Measurements from ENCODE around the gene NUP85. TPM values are rescaled to one million over a fixed set of nuclear protein-coding genes. Genes with fewer than 3 reads are reported as not detected.
A peak's percentile ranks its signal among the peaks of the same experiment; 100 is the strongest.

NUP85 gene
- total RNA-seq, 1 donor from 2014 or later, result 126 TPM

DNA sequence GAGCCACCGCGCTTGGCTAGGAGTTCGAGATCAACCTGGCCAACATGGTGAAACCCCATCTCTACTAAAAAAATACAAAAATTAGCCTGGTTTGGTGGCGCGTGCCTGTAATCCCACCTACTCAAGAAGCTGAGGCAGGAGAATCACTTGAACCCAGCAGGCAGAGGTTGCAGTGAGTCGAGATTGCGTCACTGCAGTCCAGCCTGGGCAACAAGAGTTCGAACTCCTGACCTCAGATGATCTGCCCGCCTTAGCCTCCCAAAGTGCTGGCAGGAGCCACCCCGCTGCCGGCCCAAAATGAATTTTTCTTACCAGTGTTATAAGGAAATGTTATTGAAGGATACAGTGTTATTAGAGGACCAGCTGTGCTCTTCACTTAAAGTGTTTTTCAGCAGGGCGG is 2.3 kb downstream of the NUP85 start:
- H3K4me3 Mint-ChIP-seq, result peak overlapping the region; percentile 85
- TF ChIP-seq, protein P1, sequence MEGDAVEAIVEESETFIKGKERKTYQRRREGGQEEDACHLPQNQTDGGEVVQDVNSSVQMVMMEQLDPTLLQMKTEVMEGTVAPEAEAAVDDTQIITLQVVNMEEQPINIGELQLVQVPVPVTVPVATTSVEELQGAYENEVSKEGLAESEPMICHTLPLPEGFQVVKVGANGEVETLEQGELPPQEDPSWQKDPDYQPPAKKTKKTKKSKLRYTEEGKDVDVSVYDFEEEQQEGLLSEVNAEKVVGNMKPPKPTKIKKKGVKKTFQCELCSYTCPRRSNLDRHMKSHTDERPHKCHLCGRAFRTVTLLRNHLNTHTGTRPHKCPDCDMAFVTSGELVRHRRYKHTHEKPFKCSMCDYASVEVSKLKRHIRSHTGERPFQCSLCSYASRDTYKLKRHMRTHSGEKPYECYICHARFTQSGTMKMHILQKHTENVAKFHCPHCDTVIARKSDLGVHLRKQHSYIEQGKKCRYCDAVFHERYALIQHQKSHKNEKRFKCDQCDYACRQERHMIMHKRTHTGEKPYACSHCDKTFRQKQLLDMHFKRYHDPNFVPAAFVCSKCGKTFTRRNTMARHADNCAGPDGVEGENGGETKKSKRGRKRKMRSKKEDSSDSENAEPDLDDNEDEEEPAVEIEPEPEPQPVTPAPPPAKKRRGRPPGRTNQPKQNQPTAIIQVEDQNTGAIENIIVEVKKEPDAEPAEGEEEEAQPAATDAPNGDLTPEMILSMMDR (conservative IDR thresholded peaks at IDR 0.05), result no peak
- no peaks in the 10 kb centered on the region for H3K9me3 Mint-ChIP-seq
- no peaks in the 10 kb centered on the region for H3K27me3 Mint-ChIP-seq (ENCODE audit: low read depth)
- peaks cover 6% of the 10 kb centered on the region for H3K36me3 Mint-ChIP-seq (ENCODE audit: low read depth)
- no peak for DNase-seq (ENCODE audit: low read depth, low spot score)
- peaks cover 13% of the 10 kb centered on the region for H3K4me1 Mint-ChIP-seq
- no peak overlapping the region for H3K27ac Mint-ChIP-seq (ENCODE audit: unreplicated experiment)

DNA sequence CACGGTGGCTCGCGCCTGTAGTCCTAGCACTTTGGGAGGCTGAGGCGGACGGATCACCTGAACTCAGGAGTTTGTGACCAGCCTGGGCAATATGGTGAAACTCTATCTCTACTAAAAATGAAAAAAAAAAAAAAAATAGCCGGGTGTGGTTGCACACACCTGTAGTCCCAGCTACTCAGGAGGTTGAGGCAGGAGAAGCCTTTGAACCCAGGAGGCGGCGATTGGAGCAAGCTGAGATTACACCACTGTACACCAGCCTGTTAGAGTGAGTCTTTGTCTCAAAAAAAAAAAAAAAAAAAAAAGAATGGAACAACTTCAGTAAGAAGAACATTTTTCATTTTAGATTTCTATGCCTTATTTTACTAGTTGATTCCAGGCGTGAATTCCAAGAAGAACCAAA is 2.7 kb downstream of the NUP85 start:
- Mint-ChIP-seq H3K36me3 (ENCODE audit: low read depth) (peaks cover 6% of the 10 kb centered on the region), H3K27ac (ENCODE audit: unreplicated experiment) (no peak overlapping the region), H3K9me3 (no peaks in the 10 kb centered on the region), H3K27me3 (ENCODE audit: low read depth) (no peaks in the 10 kb centered on the region), H3K4me1 (peaks cover 13% of the 10 kb centered on the region), H3K4me3 (peak overlapping the region; percentile 85)
- DNase-seq (ENCODE audit: low read depth, low spot score), result no peak
- TF ChIP-seq, protein P1 (conservative IDR thresholded peaks at IDR 0.05), result no peak

DNA sequence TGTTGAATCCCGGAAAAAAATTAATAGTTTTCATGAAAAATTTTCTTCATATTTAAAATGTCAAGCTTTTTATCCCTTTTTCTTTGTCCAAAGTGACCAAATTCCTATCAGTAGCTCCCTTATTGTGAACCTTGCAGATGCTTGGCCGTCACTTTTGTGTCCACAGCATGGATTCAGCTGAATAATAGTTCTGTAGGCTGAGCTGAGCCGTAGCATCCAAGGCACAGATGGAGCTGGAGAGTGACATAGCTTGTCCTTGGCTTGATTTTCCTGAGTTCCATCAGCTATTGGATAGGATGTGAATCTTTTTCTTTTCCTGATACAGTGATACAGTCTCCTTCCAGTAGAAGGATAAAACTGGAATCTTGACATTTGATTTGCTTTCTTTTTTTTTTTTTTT is 3.6 kb downstream of the NUP85 start:
- H3K4me3 Mint-ChIP-seq, result peak overlapping the region; percentile 56
- H3K27me3 Mint-ChIP-seq (ENCODE audit: low read depth), result no peaks in the 10 kb centered on the region
- TF ChIP-seq, protein P1 (conservative IDR thresholded peaks at IDR 0.05), result no peak
- H3K27ac Mint-ChIP-seq (ENCODE audit: unreplicated experiment), result no peak overlapping the region
- no peak for DNase-seq (ENCODE audit: low read depth, low spot score)
- H3K36me3 Mint-ChIP-seq (ENCODE audit: low read depth), result peaks cover 6% of the 10 kb centered on the region
- H3K9me3 Mint-ChIP-seq, result no peaks in the 10 kb centered on the region
- H3K4me1 Mint-ChIP-seq, result peaks cover 13% of the 10 kb centered on the region

DNA sequence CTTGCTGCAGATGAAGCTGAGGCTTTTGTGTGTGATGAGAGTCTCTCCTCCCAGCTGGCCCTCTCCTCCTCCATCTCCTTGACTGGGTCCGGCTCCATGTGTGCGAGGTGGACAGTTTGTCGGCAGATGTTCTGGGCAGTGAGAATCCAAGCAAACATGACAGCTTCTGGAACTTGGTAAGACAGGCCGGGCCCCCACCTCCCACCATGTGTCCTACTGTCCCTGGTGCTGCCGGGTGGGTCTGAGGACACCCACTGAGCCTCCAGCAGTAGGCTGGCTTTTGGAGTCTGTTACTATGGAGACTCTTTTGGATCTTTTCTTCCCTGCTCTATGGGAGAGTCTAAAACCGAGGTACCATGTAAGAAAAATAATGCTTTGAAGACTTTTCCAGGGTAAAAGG is 12.7 kb downstream of the NUP85 start:
- Mint-ChIP-seq H3K27me3 (ENCODE audit: low read depth) (no peaks in the 10 kb centered on the region), H3K36me3 (ENCODE audit: low read depth) (peaks cover 14% of the 10 kb centered on the region), H3K4me3 (no peak overlapping the region), H3K27ac (ENCODE audit: unreplicated experiment) (no peak overlapping the region), H3K9me3 (no peaks in the 10 kb centered on the region), H3K4me1 (no peaks in the 10 kb centered on the region)
- TF ChIP-seq, protein P1 (conservative IDR thresholded peaks at IDR 0.05), result no peak
- no peak for DNase-seq (ENCODE audit: low read depth, low spot score)

DNA sequence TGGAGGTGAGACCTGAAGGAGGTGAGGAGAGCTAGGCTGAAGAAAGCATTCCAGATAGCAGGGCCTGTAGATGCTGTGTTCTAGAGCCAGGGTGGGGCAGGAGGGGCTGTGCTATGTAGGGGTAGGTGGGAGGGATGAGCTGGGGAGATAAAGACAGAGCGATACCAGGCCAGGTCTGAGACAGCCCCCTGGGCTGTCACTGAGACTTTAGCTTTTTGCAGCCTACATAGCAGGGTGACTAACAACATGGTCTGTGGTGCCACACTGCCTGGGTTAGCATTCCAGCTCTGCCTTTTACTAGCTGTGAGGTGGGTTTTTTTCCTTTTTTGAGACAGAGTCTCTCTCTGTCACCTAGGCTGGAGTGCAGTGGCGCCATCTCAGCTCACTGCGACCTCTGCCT is 14.3 kb downstream of the NUP85 start:
- H3K4me3 Mint-ChIP-seq, result no peak overlapping the region
- H3K4me1 Mint-ChIP-seq, result no peaks in the 10 kb centered on the region
- TF ChIP-seq, protein P1 (conservative IDR thresholded peaks at IDR 0.05), result no peak
- H3K36me3 Mint-ChIP-seq (ENCODE audit: low read depth), result peaks cover 14% of the 10 kb centered on the region
- no peak overlapping the region for H3K27ac Mint-ChIP-seq (ENCODE audit: unreplicated experiment)
- H3K27me3 Mint-ChIP-seq (ENCODE audit: low read depth), result no peaks in the 10 kb centered on the region
- no peaks in the 10 kb centered on the region for H3K9me3 Mint-ChIP-seq
- no peak for DNase-seq (ENCODE audit: low read depth, low spot score)

DNA sequence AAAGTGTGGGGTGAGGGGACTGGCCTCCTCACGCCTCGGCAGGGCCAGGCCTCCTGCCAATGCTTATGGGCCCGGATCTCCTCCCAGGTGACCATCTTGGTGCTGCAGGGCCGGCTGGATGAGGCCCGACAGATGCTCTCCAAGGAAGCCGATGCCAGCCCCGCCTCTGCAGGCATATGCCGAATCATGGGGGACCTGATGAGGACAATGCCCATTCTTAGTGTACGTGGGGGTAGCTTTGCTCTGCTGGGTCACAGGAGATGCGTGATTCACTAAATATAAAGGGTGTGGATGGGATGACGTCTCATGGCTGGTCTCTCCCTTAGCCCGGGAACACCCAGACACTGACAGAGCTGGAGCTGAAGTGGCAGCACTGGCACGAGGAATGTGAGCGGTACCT is 19.5 kb downstream of the NUP85 start:
- Mint-ChIP-seq H3K27ac (ENCODE audit: unreplicated experiment) (no peak overlapping the region), H3K9me3 (no peaks in the 10 kb centered on the region), H3K36me3 (ENCODE audit: low read depth) (peaks cover 9% of the 10 kb centered on the region), H3K4me3 (no peak overlapping the region), H3K4me1 (no peaks in the 10 kb centered on the region), H3K27me3 (ENCODE audit: low read depth) (no peaks in the 10 kb centered on the region)
- DNase-seq (ENCODE audit: low read depth, low spot score), result no peak
- TF ChIP-seq, protein P1 (conservative IDR thresholded peaks at IDR 0.05), result no peak

Data from neural crest cell (in vitro differentiated cells).